Measurements from ENCODE around the gene TLE5.

The TLE5 gene

DNA sequence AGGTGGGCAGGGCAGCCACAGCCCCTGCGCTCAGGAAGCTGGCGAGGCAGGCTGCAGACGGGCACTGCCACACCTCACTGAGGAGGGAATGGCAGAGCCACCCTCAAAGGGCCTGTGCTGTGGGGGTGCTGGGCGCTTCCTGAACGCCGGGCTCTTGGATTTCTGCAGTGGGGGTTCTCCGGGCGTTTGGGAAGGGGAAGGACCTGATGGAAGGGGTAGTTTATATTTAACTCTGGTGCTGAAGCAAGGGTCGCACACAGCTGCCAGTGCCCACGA lies 42.4 kb upstream of the TLE5 start:
- TF ChIP-seq, protein P1, sequence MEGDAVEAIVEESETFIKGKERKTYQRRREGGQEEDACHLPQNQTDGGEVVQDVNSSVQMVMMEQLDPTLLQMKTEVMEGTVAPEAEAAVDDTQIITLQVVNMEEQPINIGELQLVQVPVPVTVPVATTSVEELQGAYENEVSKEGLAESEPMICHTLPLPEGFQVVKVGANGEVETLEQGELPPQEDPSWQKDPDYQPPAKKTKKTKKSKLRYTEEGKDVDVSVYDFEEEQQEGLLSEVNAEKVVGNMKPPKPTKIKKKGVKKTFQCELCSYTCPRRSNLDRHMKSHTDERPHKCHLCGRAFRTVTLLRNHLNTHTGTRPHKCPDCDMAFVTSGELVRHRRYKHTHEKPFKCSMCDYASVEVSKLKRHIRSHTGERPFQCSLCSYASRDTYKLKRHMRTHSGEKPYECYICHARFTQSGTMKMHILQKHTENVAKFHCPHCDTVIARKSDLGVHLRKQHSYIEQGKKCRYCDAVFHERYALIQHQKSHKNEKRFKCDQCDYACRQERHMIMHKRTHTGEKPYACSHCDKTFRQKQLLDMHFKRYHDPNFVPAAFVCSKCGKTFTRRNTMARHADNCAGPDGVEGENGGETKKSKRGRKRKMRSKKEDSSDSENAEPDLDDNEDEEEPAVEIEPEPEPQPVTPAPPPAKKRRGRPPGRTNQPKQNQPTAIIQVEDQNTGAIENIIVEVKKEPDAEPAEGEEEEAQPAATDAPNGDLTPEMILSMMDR (IDR thresholded peaks at IDR 0.05), result no peak
- Histone ChIP-seq H2AFZ (no peak overlapping the region), H3K27me3 (ENCODE audit: control insufficient read depth, insufficient read depth, low read length) (no peaks in the 10 kb centered on the region), H3K4me3 (ENCODE audit: low read depth, low read length) (no peak overlapping the region), H3K9ac (no peak overlapping the region), H3K27ac (no peak overlapping the region), H3K4me2 (ENCODE audit: low read length) (no peak overlapping the region), H3K36me3 (ENCODE audit: control insufficient read depth, insufficient read depth, low read length) (no peaks in the 10 kb centered on the region), H3K79me2 (peaks cover 75% of the 10 kb centered on the region), H3K9me3 (ENCODE audit: control insufficient read depth, low read length) (no peaks in the 10 kb centered on the region), H3K4me1 (peaks cover 5% of the 10 kb centered on the region)

DNA sequence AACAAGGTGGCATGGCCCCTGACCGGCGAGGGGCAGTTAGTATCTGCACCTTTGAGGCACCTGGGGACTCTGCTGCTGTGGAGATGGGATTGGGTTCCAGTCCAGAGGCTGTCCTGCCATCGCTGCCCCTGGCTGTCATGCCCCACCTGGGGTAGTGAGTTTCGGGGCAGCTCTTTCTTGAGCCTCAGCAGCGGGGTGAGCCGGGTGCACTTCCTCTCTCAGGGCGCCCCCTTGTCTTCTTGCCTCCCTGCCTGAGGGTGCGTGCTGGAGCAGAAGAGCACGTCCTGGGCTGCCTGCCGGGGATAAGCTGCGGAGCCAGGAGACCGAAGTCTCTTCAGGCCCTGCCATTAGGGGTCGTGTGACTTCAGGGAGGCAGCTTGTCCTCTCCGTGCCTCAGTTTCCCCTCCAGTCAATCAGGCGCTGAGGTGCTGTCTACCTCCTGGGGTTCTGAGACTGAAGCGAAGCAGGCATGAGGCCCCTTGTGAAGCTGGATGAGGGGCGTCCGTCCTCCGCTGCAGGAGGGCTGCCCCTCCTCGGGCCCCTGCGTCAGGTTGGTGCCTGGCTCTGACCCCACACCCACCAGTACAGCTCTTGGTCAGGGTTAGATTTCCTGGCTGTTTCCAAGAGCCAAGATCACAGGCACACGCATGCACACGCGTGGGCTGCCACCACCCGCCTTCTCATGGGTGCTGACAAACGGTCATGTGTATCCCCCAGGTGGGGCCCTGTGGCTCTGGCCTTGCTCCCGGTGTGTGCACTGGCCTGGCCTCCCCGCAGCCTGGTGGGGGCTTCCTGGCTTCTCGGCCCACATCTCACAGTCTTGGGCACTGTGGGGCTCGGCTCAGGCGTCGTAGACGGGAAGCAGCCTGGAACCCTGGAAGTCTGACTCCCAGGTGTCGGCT lies 40.2 kb upstream of the TLE5 start:
- H3K9me3 ChIP-seq (ENCODE audit: control insufficient read depth, low read length), result no peaks in the 10 kb centered on the region
- H3K79me2 ChIP-seq, result peaks cover 81% of the 10 kb centered on the region
- H3K4me2 ChIP-seq (ENCODE audit: low read length), result no peak overlapping the region
- H3K9ac ChIP-seq, result no peak overlapping the region
- TF ChIP-seq, protein P1 (IDR thresholded peaks at IDR 0.05), result no peak
- H3K4me1 ChIP-seq, result peaks cover 25% of the 10 kb centered on the region
- H3K4me3 ChIP-seq (ENCODE audit: low read depth, low read length), result no peak overlapping the region
- no peaks in the 10 kb centered on the region for H3K36me3 ChIP-seq (ENCODE audit: control insufficient read depth, insufficient read depth, low read length)
- no peaks in the 10 kb centered on the region for H3K27me3 ChIP-seq (ENCODE audit: control insufficient read depth, insufficient read depth, low read length)
- no peak overlapping the region for H3K27ac ChIP-seq
- no peak overlapping the region for H2AFZ ChIP-seq

DNA sequence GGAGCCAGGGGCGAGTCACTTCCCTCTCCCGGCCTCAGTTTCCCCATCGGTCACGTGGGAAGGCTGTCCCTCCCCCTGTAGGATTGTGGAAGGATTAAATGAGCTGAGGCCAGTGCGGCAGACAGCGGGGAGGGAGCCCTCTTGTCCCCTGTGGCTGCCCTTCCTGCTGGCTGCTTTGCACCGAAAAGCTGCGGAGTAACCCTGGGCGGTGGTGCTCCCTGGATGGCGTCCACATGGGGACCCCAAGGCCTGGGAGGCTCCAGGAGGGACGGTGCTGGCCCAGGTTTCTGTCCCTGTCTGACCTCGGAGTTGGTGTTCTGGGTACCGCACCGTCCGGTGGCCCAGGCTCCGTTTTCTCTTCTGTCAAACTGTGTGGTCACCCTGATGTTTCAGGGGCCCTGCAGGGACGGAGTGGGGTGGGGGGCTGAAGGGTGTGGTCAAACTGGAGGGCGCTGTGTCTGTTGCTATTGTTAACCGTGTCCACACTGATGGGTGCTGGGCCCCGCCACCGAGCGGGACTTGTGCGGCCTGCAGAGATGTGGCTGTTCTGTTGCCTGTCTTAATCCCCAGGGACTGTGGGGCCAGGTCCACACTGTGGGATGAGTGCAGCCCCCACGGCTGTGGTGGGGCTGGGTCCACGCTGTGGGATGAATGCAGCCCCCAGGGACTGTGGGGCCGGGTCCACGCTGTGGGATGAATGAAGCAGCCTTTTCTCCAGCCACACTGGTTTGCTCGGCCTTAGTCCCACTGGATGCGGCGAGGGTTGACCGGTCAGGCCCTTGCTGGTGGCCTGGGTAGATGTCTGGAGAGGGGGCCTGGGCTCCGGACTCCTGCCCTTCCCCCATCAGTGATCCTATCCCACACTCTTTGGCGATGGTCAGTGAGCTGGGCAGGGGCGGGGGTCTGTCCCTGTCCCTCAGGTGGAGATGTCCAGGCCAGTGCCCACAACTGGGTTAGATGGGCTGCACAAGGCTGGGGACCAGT lies 38.7 kb upstream of the TLE5 start:
- Histone ChIP-seq H3K27me3 (ENCODE audit: control insufficient read depth, insufficient read depth, low read length) (no peaks in the 10 kb centered on the region), H2AFZ (no peak overlapping the region), H3K4me1 (peaks cover 32% of the 10 kb centered on the region), H3K9me3 (ENCODE audit: control insufficient read depth, low read length) (no peaks in the 10 kb centered on the region), H3K36me3 (ENCODE audit: control insufficient read depth, insufficient read depth, low read length) (no peaks in the 10 kb centered on the region), H3K4me2 (ENCODE audit: low read length) (no peak overlapping the region), H3K27ac (no peak overlapping the region), H3K9ac (no peak overlapping the region), H3K4me3 (ENCODE audit: low read depth, low read length) (no peak overlapping the region), H3K79me2 (peaks cover 85% of the 10 kb centered on the region)
- TF ChIP-seq, protein P1 (IDR thresholded peaks at IDR 0.05), result no peak

DNA sequence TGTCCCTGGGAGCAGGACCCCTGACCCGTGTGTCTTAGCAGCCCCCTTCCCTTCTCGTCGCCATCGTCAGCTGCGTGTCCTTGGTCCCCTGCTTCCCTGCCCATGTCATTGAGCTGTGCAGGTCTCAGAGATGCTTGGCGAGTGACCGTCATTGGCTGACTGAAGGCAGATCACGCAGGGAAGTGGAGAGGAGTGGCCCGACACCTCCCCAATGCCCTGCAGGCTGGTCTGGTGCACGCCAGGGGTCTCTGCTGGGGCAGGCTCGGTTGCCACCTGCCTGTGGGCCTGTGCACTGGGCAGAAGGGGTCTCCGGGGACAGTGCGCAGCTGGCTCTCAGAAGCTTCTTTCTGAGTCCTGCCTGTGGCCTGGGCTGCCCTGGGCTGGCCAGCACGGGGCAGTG lies 38.0 kb upstream of the TLE5 start:
- no peak overlapping the region for H3K27ac ChIP-seq
- no peak overlapping the region for H2AFZ ChIP-seq
- no peaks in the 10 kb centered on the region for H3K9me3 ChIP-seq (ENCODE audit: control insufficient read depth, low read length)
- no peak overlapping the region for H3K9ac ChIP-seq
- H3K4me2 ChIP-seq (ENCODE audit: low read length), result no peak overlapping the region
- no peaks in the 10 kb centered on the region for H3K27me3 ChIP-seq (ENCODE audit: control insufficient read depth, insufficient read depth, low read length)
- H3K36me3 ChIP-seq (ENCODE audit: control insufficient read depth, insufficient read depth, low read length), result no peaks in the 10 kb centered on the region
- H3K79me2 ChIP-seq, result peaks cover 88% of the 10 kb centered on the region
- TF ChIP-seq, protein P1 (IDR thresholded peaks at IDR 0.05), result no peak
- peaks cover 32% of the 10 kb centered on the region for H3K4me1 ChIP-seq
- no peak overlapping the region for H3K4me3 ChIP-seq (ENCODE audit: low read depth, low read length)

Data from parathyroid adenoma (tissue), 2 donors.